ENCODE results near the gene TTC34. TPM values are rescaled to one million over a fixed set of nuclear protein-coding genes. Genes with fewer than 3 reads are reported as not detected.

The TTC34 gene
- total and polyA plus RNA-seq, 7 donors = 0.01 to 0.15 (median 0.04) TPM

DNA sequence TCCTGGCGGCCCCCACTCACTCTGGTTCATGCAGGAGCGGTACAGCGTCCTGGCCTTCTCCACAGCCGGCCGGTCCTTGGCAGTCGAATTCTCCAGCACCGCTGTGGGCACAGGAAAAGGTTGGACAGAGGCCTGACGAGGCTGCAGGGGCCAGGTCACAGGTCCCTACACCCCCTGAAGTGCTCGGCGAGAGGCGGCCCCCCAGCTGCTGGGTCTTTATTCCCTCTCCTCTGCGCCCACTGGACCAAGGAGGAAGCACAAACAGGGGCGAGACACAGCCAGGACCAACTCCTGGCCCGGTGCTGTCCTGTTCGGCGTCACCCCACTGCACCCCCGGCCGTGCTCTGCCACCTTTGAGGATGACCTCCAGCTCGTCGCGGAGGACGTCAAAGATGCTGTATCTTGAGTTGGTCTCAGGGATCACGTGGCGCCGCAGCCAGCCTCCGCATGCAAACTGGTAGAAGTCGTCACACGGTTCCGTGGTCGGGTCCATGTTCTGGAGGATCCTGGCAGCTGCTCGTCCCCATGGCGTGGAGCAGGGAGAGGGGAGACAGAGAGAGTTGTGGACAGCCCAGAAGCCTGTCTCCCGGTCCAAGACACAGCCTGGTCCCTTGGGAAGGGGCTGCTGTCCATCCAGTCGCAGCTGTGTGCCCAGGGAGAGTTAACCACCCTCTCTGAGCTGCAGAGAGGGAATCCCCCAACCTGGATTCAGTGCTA lies 192.0 kb downstream of the TTC34 start:
- Histone ChIP-seq H3K4me3 (no peak overlapping the region), H3K27ac (no peak overlapping the region), H3K36me3 (ENCODE audit: insufficient read depth in 1 of 2, low read depth in 1 of 2) (no peaks in the 10 kb centered on the region), H3K27me3 (ENCODE audit: insufficient read depth in 3 of 3, low read length in 2 of 3) (peaks cover 0 to 30% (median 4%) of the 10 kb centered on the region in 3 donors), H3K4me1 (no peaks in the 10 kb centered on the region), H3K9me3 (peaks cover 2% of the 10 kb centered on the region)
- WGBS, 3 donors = 81 to 84% (median 81%) methylated on average over 34 of the region's 34 CpGs
- TF ChIP-seq, protein P1, sequence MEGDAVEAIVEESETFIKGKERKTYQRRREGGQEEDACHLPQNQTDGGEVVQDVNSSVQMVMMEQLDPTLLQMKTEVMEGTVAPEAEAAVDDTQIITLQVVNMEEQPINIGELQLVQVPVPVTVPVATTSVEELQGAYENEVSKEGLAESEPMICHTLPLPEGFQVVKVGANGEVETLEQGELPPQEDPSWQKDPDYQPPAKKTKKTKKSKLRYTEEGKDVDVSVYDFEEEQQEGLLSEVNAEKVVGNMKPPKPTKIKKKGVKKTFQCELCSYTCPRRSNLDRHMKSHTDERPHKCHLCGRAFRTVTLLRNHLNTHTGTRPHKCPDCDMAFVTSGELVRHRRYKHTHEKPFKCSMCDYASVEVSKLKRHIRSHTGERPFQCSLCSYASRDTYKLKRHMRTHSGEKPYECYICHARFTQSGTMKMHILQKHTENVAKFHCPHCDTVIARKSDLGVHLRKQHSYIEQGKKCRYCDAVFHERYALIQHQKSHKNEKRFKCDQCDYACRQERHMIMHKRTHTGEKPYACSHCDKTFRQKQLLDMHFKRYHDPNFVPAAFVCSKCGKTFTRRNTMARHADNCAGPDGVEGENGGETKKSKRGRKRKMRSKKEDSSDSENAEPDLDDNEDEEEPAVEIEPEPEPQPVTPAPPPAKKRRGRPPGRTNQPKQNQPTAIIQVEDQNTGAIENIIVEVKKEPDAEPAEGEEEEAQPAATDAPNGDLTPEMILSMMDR (IDR thresholded peaks at IDR 0.05) = no peak
- DNase-seq (peak in 1 of 2 donors; percentile 9), ATAC-seq (no peak)
- intact Hi-C loops (cut with DNase I) = no loop called here

DNA sequence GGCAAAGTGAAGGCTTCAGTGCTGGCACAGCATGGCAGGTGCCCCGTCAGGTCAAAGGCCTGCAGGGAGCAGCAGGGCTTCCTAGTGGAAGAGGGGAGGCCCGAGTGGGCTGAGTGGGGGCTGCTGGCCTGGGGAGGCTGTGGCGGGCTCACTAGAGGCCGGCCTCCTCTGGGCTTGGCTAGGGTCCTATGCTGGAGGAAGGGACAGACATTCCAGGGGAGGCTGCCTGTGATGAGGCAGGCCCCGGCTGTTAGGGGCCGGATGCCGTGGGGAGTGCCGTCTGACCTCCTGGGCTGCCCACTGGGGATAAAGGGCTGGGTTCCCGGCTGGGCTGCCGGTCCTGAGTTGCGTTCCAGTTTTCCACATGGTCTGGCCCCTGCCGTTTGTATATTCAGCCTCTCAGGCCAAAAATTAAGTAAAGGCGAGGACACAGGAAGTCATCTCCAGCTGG lies 193.8 kb downstream of the TTC34 start:
- peaks cover 0 to 36% (median 7%) of the 10 kb centered on the region in 3 donors for H3K27me3 ChIP-seq (ENCODE audit: insufficient read depth in 3 of 3, low read length in 2 of 3)
- intact Hi-C loops (cut with DNase I) = no loop called here
- TF ChIP-seq, protein P1 (IDR thresholded peaks at IDR 0.05) = no peak
- H3K4me1 ChIP-seq = no peaks in the 10 kb centered on the region
- no peak for ATAC-seq
- 36 to 48% (median 37%) methylated on average over 12 to 13 of the region's 13 CpGs for whole genome bisulfite sequencing, 3 donors
- H3K36me3 ChIP-seq (ENCODE audit: insufficient read depth in 1 of 2, low read depth in 1 of 2) = no peaks in the 10 kb centered on the region
- no peaks in the 10 kb centered on the region for H3K9me3 ChIP-seq
- no peak overlapping the region for H3K4me3 ChIP-seq
- DNase-seq = peak in 1 of 2 donors; percentile 60
- H3K27ac ChIP-seq = no peak overlapping the region

DNA sequence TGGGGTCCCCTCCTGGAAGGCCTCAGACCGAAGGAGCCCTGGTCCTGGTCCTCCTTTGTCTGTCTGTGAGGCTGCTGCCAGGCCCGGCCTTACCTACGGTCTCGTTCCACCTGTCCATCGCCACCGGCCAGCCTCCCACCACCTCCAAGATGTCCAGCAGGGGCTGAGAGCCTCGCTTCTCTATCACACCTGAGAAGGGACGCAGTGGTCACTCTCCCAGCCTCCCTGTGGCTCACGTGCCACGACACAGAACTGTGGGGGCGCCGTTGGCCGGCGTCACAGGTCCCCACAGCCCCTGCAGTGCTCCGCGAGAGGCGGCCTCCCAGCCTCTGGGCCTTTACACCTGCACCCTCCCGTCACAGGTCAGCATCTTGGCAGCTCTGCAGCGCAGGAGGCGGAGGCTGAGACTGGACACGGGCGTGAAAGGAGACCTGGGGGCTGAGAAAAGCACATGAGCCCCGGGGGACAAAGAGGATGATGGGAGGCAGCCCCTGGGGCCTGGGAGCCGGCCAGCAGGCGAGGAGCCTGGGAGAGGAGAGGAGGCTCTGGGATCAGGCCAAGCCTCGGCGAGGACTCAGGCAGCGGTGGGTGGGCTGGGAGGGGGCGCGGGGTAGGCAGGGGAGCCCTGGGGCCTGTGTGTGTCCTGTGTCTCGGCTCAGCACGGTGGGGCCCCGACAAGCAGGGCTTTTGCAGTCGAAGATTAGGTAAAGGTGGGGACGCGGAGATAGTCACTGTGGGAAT lies 194.4 kb downstream of the TTC34 start:
- peaks cover 0 to 42% (median 8%) of the 10 kb centered on the region in 3 donors for H3K27me3 ChIP-seq (ENCODE audit: insufficient read depth in 3 of 3, low read length in 2 of 3)
- H3K4me3 ChIP-seq = no peak overlapping the region
- no peaks in the 10 kb centered on the region for H3K9me3 ChIP-seq
- no peaks in the 10 kb centered on the region for H3K36me3 ChIP-seq (ENCODE audit: insufficient read depth in 1 of 2, low read depth in 1 of 2)
- no peaks in the 10 kb centered on the region for H3K4me1 ChIP-seq
- ATAC-seq = no peak
- TF ChIP-seq, protein P1 (IDR thresholded peaks at IDR 0.05) = no peak
- peak in 1 of 2 donors; percentile 37 for DNase-seq
- 68 to 75% (median 73%) methylated on average over 31 to 36 of the region's 36 CpGs for WGBS, 3 donors
- no peak overlapping the region for H3K27ac ChIP-seq
- intact Hi-C loops (cut with DNase I) = no loop called here

DNA sequence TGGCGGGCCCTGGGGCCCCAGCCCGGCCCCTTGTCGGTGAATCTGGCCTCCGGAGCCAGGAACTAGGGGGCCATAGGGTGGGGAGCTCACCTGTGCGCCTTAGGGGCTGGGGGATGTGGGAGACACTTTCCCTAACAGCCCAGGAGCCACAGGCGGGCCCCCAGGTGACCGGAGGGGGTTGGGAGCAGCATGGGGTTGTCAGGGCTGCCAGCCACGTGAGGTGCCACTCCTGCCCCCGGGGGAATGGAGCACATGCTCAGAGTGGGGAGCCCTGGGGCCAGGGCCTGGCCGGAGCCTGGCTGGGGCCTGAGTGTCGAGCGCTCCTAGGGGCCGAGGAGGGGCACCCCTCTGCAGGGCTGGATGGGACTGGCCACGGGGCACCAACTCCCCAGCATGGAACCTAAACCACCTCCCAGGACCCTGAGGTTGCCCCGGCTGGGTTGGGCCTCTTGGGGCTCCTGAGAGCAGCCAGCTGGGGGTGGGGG lies 195.1 kb downstream of the TTC34 start:
- 77 to 82% (median 80%) methylated on average over 12 to 15 of the region's 15 CpGs for WGBS, 3 donors
- intact Hi-C loops (cut with DNase I) = no loop called here
- no peaks in the 10 kb centered on the region for H3K9me3 ChIP-seq
- no peaks in the 10 kb centered on the region for H3K36me3 ChIP-seq (ENCODE audit: insufficient read depth in 1 of 2, low read depth in 1 of 2)
- H3K27ac ChIP-seq = no peak overlapping the region
- no peaks in the 10 kb centered on the region for H3K4me1 ChIP-seq
- H3K27me3 ChIP-seq (ENCODE audit: insufficient read depth in 3 of 3, low read length in 2 of 3) = peaks cover 0 to 36% (median 8%) of the 10 kb centered on the region in 3 donors
- DNase-seq (peak in 1 of 2 donors; percentile 42), ATAC-seq (no peak)
- no peak overlapping the region for H3K4me3 ChIP-seq
- TF ChIP-seq, protein P1 (IDR thresholded peaks at IDR 0.05) = no peak
